ENCODE data around the gene GALNT11. TPM values are rescaled to one million over a fixed set of nuclear protein-coding genes. Genes with fewer than 3 reads are reported as not detected.

Gene GALNT11
- total and polyA plus RNA-seq, 4 experiments from 2014 or later = 19.1 to 36.5 (median 29.5) TPM

DNA sequence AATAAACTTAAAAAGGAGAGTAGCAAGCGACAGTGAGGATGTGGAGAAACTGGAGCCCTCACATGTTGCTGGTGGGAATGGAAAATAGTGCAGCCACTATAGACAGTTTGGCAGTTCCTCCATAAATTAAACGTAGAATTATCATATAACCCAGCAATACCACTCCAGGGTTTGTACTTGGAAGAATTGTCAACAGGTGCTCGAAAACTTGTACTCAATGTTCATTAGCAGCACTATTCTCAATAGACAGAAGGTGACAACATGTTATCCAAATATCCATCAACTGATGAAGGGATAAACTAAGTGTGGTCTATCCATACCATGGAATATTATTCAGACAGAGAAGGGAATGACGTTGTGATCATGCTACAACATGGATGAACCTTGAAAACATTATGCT, 71.9 kb downstream of the GALNT11 start:
- Mint-ChIP-seq H3K9me3 (no peaks in the 10 kb centered on the region), H3K4me3 (no peak overlapping the region), H3K27ac (no peak overlapping the region), H3K36me3 (peaks cover 15 to 19% of the 10 kb centered on the region in 2 donors), H3K4me1 (peaks cover under 1 to 4% (median 2%) of the 10 kb centered on the region in 4 donors), H3K27me3 (no peaks in the 10 kb centered on the region)
- no peaks in the 10 kb centered on the region for H3K27me3 ChIP-seq (ENCODE audit: insufficient read depth, low read length)
- POLR2A ChIA-PET (ENCODE audit: partially characterized antibody) = no interaction called here
- H3K4me3 ChIP-seq (ENCODE audit: low read length in 2 of 2) = no peak overlapping the region
- DNase-seq = no peak
- H3K4me1 ChIP-seq (ENCODE audit: insufficient read depth, low read length) = no peaks in the 10 kb centered on the region
- no peak overlapping the region for H3K27ac ChIP-seq (ENCODE audit: low read depth, low read length)
- no peaks in the 10 kb centered on the region for H3K9me3 ChIP-seq (ENCODE audit: control insufficient read depth in 1 of 2, low read length in 2 of 2)
- CTCF ChIA-PET (ENCODE audit: partially characterized antibody) = no interaction called here
- intact Hi-C loops (cut with micrococcal nuclease) = no loop called here
- peaks cover 9% of the 10 kb centered on the region for H3K36me3 ChIP-seq (ENCODE audit: insufficient read depth, low read length)

DNA sequence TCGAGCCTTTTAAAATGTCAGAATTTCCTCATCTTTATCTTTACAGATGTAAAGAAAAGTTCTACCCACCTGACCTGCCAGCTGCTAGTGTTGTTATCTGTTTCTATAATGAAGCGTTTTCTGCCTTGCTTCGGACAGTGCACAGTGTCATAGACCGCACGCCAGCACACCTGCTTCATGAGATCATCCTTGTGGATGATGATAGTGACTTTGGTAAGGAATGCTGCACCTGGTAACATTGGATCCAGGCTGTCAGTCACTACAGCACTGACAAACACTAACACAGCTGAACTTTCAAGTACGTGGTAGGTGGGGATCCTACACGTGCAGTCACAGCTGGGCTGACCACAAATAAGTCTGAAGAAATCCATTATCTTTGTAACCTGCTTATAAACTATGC, 77.6 kb downstream of the GALNT11 start:
- Mint-ChIP-seq H3K9me3 (peaks cover 0 to 2% (median 0%) of the 10 kb centered on the region in 8 donors), H3K27ac (no peak overlapping the region), H3K4me1 (peaks cover 0 to 4% (median 1%) of the 10 kb centered on the region in 4 donors), H3K27me3 (no peaks in the 10 kb centered on the region), H3K36me3 (peaks cover 38 to 47% of the 10 kb centered on the region in 2 donors), H3K4me3 (no peak overlapping the region)
- Histone ChIP-seq H3K36me3 (ENCODE audit: insufficient read depth, low read length) (peaks cover 24% of the 10 kb centered on the region), H3K4me1 (ENCODE audit: insufficient read depth, low read length) (no peaks in the 10 kb centered on the region), H3K4me3 (ENCODE audit: low read length in 2 of 2) (no peak overlapping the region), H3K27ac (ENCODE audit: low read depth, low read length) (no peak overlapping the region), H3K27me3 (ENCODE audit: insufficient read depth, low read length) (no peaks in the 10 kb centered on the region), H3K9me3 (ENCODE audit: control insufficient read depth in 1 of 2, low read length in 2 of 2) (no peaks in the 10 kb centered on the region)
- intact Hi-C loops (cut with micrococcal nuclease) = no loop called here
- no peak for DNase-seq
- CTCF ChIA-PET (ENCODE audit: partially characterized antibody) = no interaction called here
- POLR2A ChIA-PET (ENCODE audit: partially characterized antibody) = no interaction called here

DNA sequence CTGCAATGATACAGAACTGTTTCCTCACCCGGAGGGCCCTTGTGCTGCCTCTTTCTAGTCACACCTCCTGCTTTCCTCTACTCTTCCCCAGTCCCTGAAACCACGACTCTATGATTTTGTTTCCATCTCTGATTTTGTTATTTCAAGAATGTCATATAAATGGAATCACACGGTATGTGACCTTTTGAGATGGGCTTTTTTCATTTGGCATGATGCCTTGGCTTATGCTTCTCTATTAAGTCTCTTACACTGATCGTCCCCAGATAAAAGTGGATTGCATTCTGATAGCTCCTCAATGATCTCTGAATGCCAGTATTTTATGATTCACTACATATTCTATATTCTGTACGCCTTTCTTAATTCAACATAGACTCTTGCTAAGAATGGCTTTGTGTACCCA, 78.2 kb downstream of the GALNT11 start:
- H3K9me3 Mint-ChIP-seq = peaks cover 0 to 2% (median 0%) of the 10 kb centered on the region in 8 donors
- Histone ChIP-seq H3K9me3 (ENCODE audit: control insufficient read depth in 1 of 2, low read length in 2 of 2) (no peaks in the 10 kb centered on the region), H3K27ac (ENCODE audit: low read depth, low read length) (no peak overlapping the region), H3K4me1 (ENCODE audit: insufficient read depth, low read length) (no peaks in the 10 kb centered on the region), H3K4me3 (ENCODE audit: low read length in 2 of 2) (no peak overlapping the region), H3K36me3 (ENCODE audit: insufficient read depth, low read length) (peaks cover 24% of the 10 kb centered on the region), H3K27me3 (ENCODE audit: insufficient read depth, low read length) (no peaks in the 10 kb centered on the region)
- H3K4me3 Mint-ChIP-seq = no peak overlapping the region
- ChIA-PET POLR2A (ENCODE audit: partially characterized antibody) (no interaction called here), CTCF (ENCODE audit: partially characterized antibody) (interaction anchor here (0.9 kb wide), 1 partner anchor 25 kb away, joined by 3 read pairs; no protein-coding TSS in a partner anchor)
- H3K27ac Mint-ChIP-seq = peak overlapping the region in 3 of 7 donors; percentile 12 to 52 (median 22)
- no peak for DNase-seq
- intact Hi-C loops (cut with micrococcal nuclease) = no loop called here
- peaks cover 0 to 3% (median under 1%) of the 10 kb centered on the region in 4 donors for H3K4me1 Mint-ChIP-seq
- no peaks in the 10 kb centered on the region for H3K27me3 Mint-ChIP-seq
- peaks cover 35 to 48% of the 10 kb centered on the region in 2 donors for H3K36me3 Mint-ChIP-seq

DNA sequence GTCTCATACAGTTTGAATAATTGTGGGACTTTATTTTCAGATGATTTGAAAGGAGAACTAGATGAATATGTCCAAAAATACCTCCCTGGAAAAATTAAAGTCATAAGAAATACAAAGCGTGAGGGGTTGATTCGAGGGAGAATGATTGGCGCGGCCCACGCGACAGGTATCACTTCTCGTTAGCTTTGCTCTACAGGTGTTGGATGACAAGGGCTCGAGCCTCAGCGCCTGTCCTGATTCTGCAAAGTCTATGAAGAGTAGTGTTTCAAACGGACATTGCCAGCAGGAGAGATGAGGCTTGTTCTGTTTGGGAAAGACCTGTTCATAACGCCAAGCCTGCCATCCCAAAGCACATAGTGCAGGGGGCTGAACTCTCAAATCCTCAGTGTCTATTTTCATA, 79.7 kb downstream of the GALNT11 start:
- Histone ChIP-seq H3K36me3 (ENCODE audit: insufficient read depth, low read length) (peaks cover 24% of the 10 kb centered on the region), H3K27ac (ENCODE audit: low read depth, low read length) (no peak overlapping the region), H3K4me3 (ENCODE audit: low read length in 2 of 2) (no peak overlapping the region), H3K9me3 (ENCODE audit: control insufficient read depth in 1 of 2, low read length in 2 of 2) (no peaks in the 10 kb centered on the region), H3K4me1 (ENCODE audit: insufficient read depth, low read length) (no peaks in the 10 kb centered on the region), H3K27me3 (ENCODE audit: insufficient read depth, low read length) (no peaks in the 10 kb centered on the region)
- Mint-ChIP-seq H3K9me3 (peaks cover 0 to 2% (median 0%) of the 10 kb centered on the region in 8 donors), H3K36me3 (peaks cover 40 to 54% of the 10 kb centered on the region in 2 donors), H3K27me3 (no peaks in the 10 kb centered on the region), H3K27ac (no peak overlapping the region), H3K4me1 (peaks cover 0 to 4% (median 1%) of the 10 kb centered on the region in 4 donors), H3K4me3 (no peak overlapping the region)
- no peak for DNase-seq
- intact Hi-C loops (cut with micrococcal nuclease) = no loop called here
- CTCF ChIA-PET (ENCODE audit: partially characterized antibody) = no interaction called here
- POLR2A ChIA-PET (ENCODE audit: partially characterized antibody) = no interaction called here

DNA sequence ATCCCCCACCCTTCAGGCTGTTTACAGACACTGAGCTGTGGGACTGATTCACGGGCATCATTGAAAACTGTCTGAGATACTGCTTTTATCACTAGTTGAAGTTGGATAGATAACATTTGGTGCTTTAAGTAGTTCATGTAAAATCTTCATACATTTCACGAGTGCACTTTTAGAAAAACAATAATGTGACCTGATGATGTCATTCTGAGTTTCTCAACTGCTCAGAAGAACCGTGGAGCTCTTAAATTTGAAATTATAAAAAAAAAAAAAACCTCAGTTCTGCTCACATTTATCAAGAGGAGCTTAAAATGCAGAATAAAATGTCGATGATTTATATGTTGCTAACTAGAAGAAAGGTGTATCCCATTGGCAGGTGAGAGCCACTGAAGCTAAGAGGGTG, 81.5 kb downstream of the GALNT11 start:
- H3K9me3 Mint-ChIP-seq = peaks cover 0 to 2% (median 0%) of the 10 kb centered on the region in 8 donors
- CTCF ChIA-PET (ENCODE audit: partially characterized antibody) = interaction anchor here (1.1 kb wide), 1 partner anchor 171 kb away, joined by 3 read pairs; no protein-coding TSS in a partner anchor
- intact Hi-C loops (cut with micrococcal nuclease) = no loop called here
- peaks cover 16% of the 10 kb centered on the region for H3K36me3 ChIP-seq (ENCODE audit: insufficient read depth, low read length)
- H3K36me3 Mint-ChIP-seq = peaks cover 37 to 51% of the 10 kb centered on the region in 2 donors
- POLR2A ChIA-PET (ENCODE audit: partially characterized antibody) = no interaction called here
- peaks cover 0 to 4% (median 1%) of the 10 kb centered on the region in 4 donors for H3K4me1 Mint-ChIP-seq
- no peaks in the 10 kb centered on the region for H3K27me3 ChIP-seq (ENCODE audit: insufficient read depth, low read length)
- no peaks in the 10 kb centered on the region for H3K9me3 ChIP-seq (ENCODE audit: control insufficient read depth in 1 of 2, low read length in 2 of 2)
- H3K4me1 ChIP-seq (ENCODE audit: insufficient read depth, low read length) = no peaks in the 10 kb centered on the region
- no peak overlapping the region for H3K4me3 ChIP-seq (ENCODE audit: low read length in 2 of 2)
- DNase-seq = no peak
- peak overlapping the region in 2 of 7 donors; percentile 24 to 74 for H3K27ac Mint-ChIP-seq
- no peak overlapping the region for H3K27ac ChIP-seq (ENCODE audit: low read depth, low read length)
- H3K27me3 Mint-ChIP-seq = no peaks in the 10 kb centered on the region
- no peak overlapping the region for H3K4me3 Mint-ChIP-seq

DNA sequence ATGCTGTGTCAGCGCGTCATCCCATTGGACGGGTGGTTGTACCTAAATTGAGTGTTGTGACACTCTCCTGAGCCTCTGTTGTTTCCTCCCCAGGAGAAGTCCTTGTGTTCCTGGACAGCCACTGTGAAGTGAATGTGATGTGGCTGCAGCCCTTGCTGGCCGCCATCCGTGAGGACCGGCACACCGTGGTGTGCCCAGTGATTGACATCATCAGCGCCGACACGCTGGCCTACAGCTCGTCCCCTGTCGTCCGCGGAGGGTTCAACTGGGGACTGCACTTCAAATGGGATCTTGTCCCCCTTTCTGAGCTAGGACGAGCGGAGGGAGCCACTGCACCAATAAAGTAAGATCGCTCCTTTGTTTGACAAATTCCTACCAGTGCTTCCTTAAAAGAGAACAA, 82.5 kb downstream of the GALNT11 start:
- POLR2A ChIA-PET (ENCODE audit: partially characterized antibody) = no interaction called here
- CTCF ChIA-PET (ENCODE audit: partially characterized antibody) = no interaction called here
- no peaks in the 10 kb centered on the region for H3K4me1 ChIP-seq (ENCODE audit: insufficient read depth, low read length)

DNA sequence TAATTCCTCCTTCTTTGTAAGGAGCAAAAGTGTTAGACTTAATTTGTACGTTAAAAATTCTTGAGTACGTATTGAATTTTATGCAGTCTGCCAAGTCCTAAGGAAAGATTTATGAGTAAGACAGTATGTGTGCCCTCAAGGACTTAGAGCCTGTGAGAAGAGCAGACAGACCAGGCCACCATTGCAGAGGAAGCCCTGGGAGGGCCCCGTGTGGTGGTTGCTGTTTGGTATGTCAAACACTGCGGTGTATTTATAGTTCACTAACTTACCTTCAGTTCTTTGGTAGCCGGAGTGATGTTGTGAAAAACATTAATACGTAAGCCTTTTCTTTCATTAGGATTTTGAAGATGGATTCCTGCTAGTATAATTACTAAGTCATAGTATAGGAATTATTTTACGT, 82.9 kb downstream of the GALNT11 start:
- ChIA-PET CTCF (ENCODE audit: partially characterized antibody) (no interaction called here), POLR2A (ENCODE audit: partially characterized antibody) (no interaction called here)
- intact Hi-C loops (cut with micrococcal nuclease) = no loop called here
- Mint-ChIP-seq H3K4me1 (peaks cover 0 to 4% (median 1%) of the 10 kb centered on the region in 4 donors), H3K4me3 (no peak overlapping the region), H3K27me3 (no peaks in the 10 kb centered on the region), H3K36me3 (peaks cover 43 to 52% of the 10 kb centered on the region in 2 donors), H3K27ac (peak overlapping the region in 1 of 7 donors; percentile 41), H3K9me3 (peaks cover 0 to 2% (median 0%) of the 10 kb centered on the region in 8 donors)
- Histone ChIP-seq H3K4me1 (ENCODE audit: insufficient read depth, low read length) (no peaks in the 10 kb centered on the region), H3K27ac (ENCODE audit: low read depth, low read length) (no peak overlapping the region), H3K9me3 (ENCODE audit: control insufficient read depth in 1 of 2, low read length in 2 of 2) (no peaks in the 10 kb centered on the region), H3K27me3 (ENCODE audit: insufficient read depth, low read length) (no peaks in the 10 kb centered on the region), H3K36me3 (ENCODE audit: insufficient read depth, low read length) (peaks cover 16% of the 10 kb centered on the region), H3K4me3 (ENCODE audit: low read length in 2 of 2) (no peak overlapping the region)
- DNase-seq = no peak

More for the DNA sequence above, 82.5 kb downstream of the GALNT11 start:
- intact Hi-C loops (cut with micrococcal nuclease) = no loop called here
- Histone ChIP-seq H3K27ac (ENCODE audit: low read depth, low read length) (no peak overlapping the region), H3K4me3 (ENCODE audit: low read length in 2 of 2) (no peak overlapping the region), H3K27me3 (ENCODE audit: insufficient read depth, low read length) (no peaks in the 10 kb centered on the region), H3K9me3 (ENCODE audit: control insufficient read depth in 1 of 2, low read length in 2 of 2) (no peaks in the 10 kb centered on the region), H3K36me3 (ENCODE audit: insufficient read depth, low read length) (peaks cover 16% of the 10 kb centered on the region)
- Mint-ChIP-seq H3K9me3 (peaks cover 0 to 2% (median 0%) of the 10 kb centered on the region in 8 donors), H3K36me3 (peaks cover 39 to 51% of the 10 kb centered on the region in 2 donors), H3K27me3 (no peaks in the 10 kb centered on the region), H3K4me3 (no peak overlapping the region), H3K27ac (peak overlapping the region in 3 of 7 donors; percentile 43 to 68 (median 57)), H3K4me1 (peaks cover 0 to 4% (median 1%) of the 10 kb centered on the region in 4 donors)
- DNase-seq = no peak
